DOHH2 (cell line): ENCODE results near the gene FAM107B.
A peak's percentile ranks its signal among the peaks of the same experiment; 100 is the strongest.

Source experiments
- H3F3A ChIP-seq: fragments of 200-600 bp; sonication (generic), shearing (Covaris generic); 2 replicates; pipeline ENCODE4 v1.6.0; 2016; ENCODE audit warnings: antibody characterized with exemption, mild to moderate bottlenecking; ENCODE audit not compliant: control insufficient read depth, insufficient read depth
- H3K27ac ChIP-seq: fragments of 200-600 bp; sonication (generic); 2 replicates; pipeline ENCODE4 v1.5.1; 2014; ENCODE audit warnings: low read depth, mild to moderate bottlenecking, low read length, moderate library complexity
- H3K27me3 ChIP-seq: fragments of 200-600 bp; sonication (generic); 2 replicates; pipeline ENCODE4 v1.6.1; 2014; ENCODE audit warnings: mild to moderate bottlenecking, low read length, mixed read lengths; ENCODE audit not compliant: control insufficient read depth
- H3K36me3 ChIP-seq: fragments of 200-600 bp; sonication (generic); 2 replicates; pipeline ENCODE4 v1.6.1; 2014; ENCODE audit warnings: mild to moderate bottlenecking, low read length, moderate library complexity, mixed read lengths; ENCODE audit not compliant: control insufficient read depth
- H3K4me1 ChIP-seq: fragments of 200-600 bp; sonication (generic); 2 replicates; pipeline ENCODE4 v1.6.1; 2014; ENCODE audit warnings: mild to moderate bottlenecking, low read length, mixed read lengths; ENCODE audit not compliant: control insufficient read depth
- H3K4me2 ChIP-seq: fragments of 200-600 bp; sonication (generic); 2 replicates; pipeline ENCODE4 v1.6.0; 2014; ENCODE audit warnings: mild to moderate bottlenecking, low read length, moderate library complexity
- H3K4me3 ChIP-seq: fragments of 200-600 bp; sonication (generic); 2 replicates; pipeline ENCODE4 v1.5.1; 2014; ENCODE audit warnings: mild to moderate bottlenecking, low read length, mixed read lengths
- H3K79me2 ChIP-seq: fragments of 200-600 bp; sonication (generic); 2 replicates; pipeline ENCODE4 v1.6.1; 2014; ENCODE audit warnings: mild to moderate bottlenecking, low read length, mixed read lengths; ENCODE audit not compliant: control insufficient read depth
- H3K9me2 ChIP-seq: fragments of 200-600 bp; sonication (generic); replicated peaks from 2 replicates; pipeline ENCODE4 v1.6.1; 2014; ENCODE audit warnings: mild to moderate bottlenecking, low read length, mixed read lengths; ENCODE audit not compliant: control insufficient read depth
- H3K9me3 ChIP-seq: fragments of 200-600 bp; sonication (generic); 2 replicates; pipeline ENCODE4 v1.6.1; 2014; ENCODE audit warnings: antibody characterized with exemption, low read length, mixed read lengths; ENCODE audit not compliant: control insufficient read depth, insufficient read depth
- H4K20me1 ChIP-seq: fragments of 200-600 bp; sonication (generic); 2 replicates; pipeline ENCODE4 v1.6.0; 2014; ENCODE audit warnings: low read depth, mild to moderate bottlenecking, antibody characterized with exemption, low read length, moderate library complexity; ENCODE audit not compliant: control insufficient read depth, insufficient read depth
- CTCF ChIP-seq: fragments of 200-600 bp; sonication (generic); IDR thresholded peaks from one replicate; pipeline ENCODE4 v1.5.1; 2014; ENCODE audit warnings: antibody characterized with exemption, mild to moderate bottlenecking, low read depth, low read length; ENCODE audit not compliant: poor library complexity, severe bottlenecking
- EZH2phosphoT487 ChIP-seq: fragments of 200-600 bp; sonication (generic); IDR thresholded peaks from 2 replicates; pipeline ENCODE4 v1.6.1; 2017; ENCODE audit warnings: borderline replicate concordance, mild to moderate bottlenecking, antibody characterized with exemption, low read length, moderate library complexity, mixed read lengths

FAM107B gene

GRCh38 chr10:14598809-14599764 lies 175.6 kb downstream of the FAM107B start:
- Histone ChIP-seq H3F3A (peaks cover 54% of the 10 kb centered on the region), H3K4me1 (peaks cover 82% of the 10 kb centered on the region), H3K79me2 (peaks cover 97% of the 10 kb centered on the region), H4K20me1 (peaks cover 80% of the 10 kb centered on the region), H3K9me3 (no peaks in the 10 kb centered on the region), H3K9me2 (no peaks in the 10 kb centered on the region), H3K27ac (peak overlapping the region; percentile 5; the same call in 1 of the 2 replicates), H3K36me3 (peaks cover 95% of the 10 kb centered on the region), H3K4me2 (peak overlapping the region; percentile 40; the same call in 1 of the 2 replicates), H3K4me3 (0 out of 2 replicates have a peak overlapping the region, but pooled peaks have one; percentile 4), H3K27me3 (0 out of 2 replicates have a peak, but pooled peaks cover 3% of the 10 kb centered on the region)
- no peak for TF ChIP-seq CTCF
- TF ChIP-seq EZH2phosphoT487: no peak

GRCh38 chr10:14595526-14596182 lies 179.0 kb downstream of the FAM107B start:
- Histone ChIP-seq H3K79me2 (peaks cover 100% of the 10 kb centered on the region), H3K4me2 (peak overlapping the region; percentile 24), H3K4me3 (no peak overlapping the region), H3F3A (peaks cover 42% of the 10 kb centered on the region), H3K27me3 (no peaks in the 10 kb centered on the region), H3K27ac (no peak overlapping the region), H3K9me3 (no peaks in the 10 kb centered on the region), H4K20me1 (peaks cover 81% of the 10 kb centered on the region), H3K9me2 (no peaks in the 10 kb centered on the region), H3K36me3 (peaks cover 98% of the 10 kb centered on the region), H3K4me1 (peaks cover 97% of the 10 kb centered on the region)
- no peak for TF ChIP-seq CTCF
- no peak for TF ChIP-seq EZH2phosphoT487

- TF ChIP-seq EZH2phosphoT487 (no peak), CTCF (no peak)
- Histone ChIP-seq H3K9me2 (no peaks in the 10 kb centered on the region), H3K27me3 (no peaks in the 10 kb centered on the region), H3K27ac (no peak overlapping the region), H3K9me3 (no peaks in the 10 kb centered on the region), H3K4me2 (peak overlapping the region; percentile 10), H3K4me1 (peaks cover 98% of the 10 kb centered on the region), H3K79me2 (peaks cover 100% of the 10 kb centered on the region), H3K36me3 (peaks cover 99% of the 10 kb centered on the region), H3K4me3 (no peak overlapping the region), H3F3A (peaks cover 42% of the 10 kb centered on the region), H4K20me1 (peaks cover 77% of the 10 kb centered on the region)
Observed at GRCh38 chr10:14594878-14595525, 179.7 kb downstream of the FAM107B start.
